Subcutaneous adipose tissue (tissue), 4 donors: Measurements from ENCODE around the gene GAPVD1. TPM values are rescaled to one million over a fixed set of nuclear protein-coding genes. Genes with fewer than 3 reads are reported as not detected.

Source experiments
- CTCF ChIP-seq: fragments of 450-650 bp; IDR thresholded peaks from one replicate; pipeline ENCODE4 v1.5.1; 2016; ENCODE audit warnings: low read depth, mild to moderate bottlenecking, control low read depth, antibody characterized with exemption, moderate library complexity
- total RNA-seq, 4 donors: library from RNA; depleted of rRNA; stranded (reverse); fragments of >200 nt; gene quantifications; one replicate each; pipeline ENCODE4 v1.1.0, GENCODE V29; 2016

The GAPVD1 gene
- total RNA-seq, 4 donors from 2014 or later = 57.7 to 85.3 (median 62.9) TPM

- TF ChIP-seq CTCF = no peak
Measured at GRCh38 chr9:125268394-125269013, 6.9 kb downstream of the GAPVD1 start.

GRCh38 chr9:125269014-125269397 is 7.4 kb downstream of the GAPVD1 start:
- TF ChIP-seq CTCF = no peak

GRCh38 chr9:125271081-125271480 is 9.5 kb downstream of the GAPVD1 start:
- no peak for TF ChIP-seq CTCF

- no peak for TF ChIP-seq CTCF
Measured at GRCh38 chr9:125272697-125273096, 11.1 kb downstream of the GAPVD1 start.

GRCh38 chr9:125276771-125277170 is 15.1 kb downstream of the GAPVD1 start:
- no peak for TF ChIP-seq CTCF

GRCh38 chr9:125277411-125277810 is 15.8 kb downstream of the GAPVD1 start:
- TF ChIP-seq CTCF = no peak

GRCh38 chr9:125280945-125281344 is 19.3 kb downstream of the GAPVD1 start:
- TF ChIP-seq CTCF = no peak
